ENCODE results near the gene CFAP54. TPM values are rescaled to one million over a fixed set of nuclear protein-coding genes. Genes with fewer than 3 reads are reported as not detected.

CFAP54 gene
- total RNA-seq, 6 experiments from 2014 or later, result 0.40 to 0.66 (median 0.56) TPM

DNA sequence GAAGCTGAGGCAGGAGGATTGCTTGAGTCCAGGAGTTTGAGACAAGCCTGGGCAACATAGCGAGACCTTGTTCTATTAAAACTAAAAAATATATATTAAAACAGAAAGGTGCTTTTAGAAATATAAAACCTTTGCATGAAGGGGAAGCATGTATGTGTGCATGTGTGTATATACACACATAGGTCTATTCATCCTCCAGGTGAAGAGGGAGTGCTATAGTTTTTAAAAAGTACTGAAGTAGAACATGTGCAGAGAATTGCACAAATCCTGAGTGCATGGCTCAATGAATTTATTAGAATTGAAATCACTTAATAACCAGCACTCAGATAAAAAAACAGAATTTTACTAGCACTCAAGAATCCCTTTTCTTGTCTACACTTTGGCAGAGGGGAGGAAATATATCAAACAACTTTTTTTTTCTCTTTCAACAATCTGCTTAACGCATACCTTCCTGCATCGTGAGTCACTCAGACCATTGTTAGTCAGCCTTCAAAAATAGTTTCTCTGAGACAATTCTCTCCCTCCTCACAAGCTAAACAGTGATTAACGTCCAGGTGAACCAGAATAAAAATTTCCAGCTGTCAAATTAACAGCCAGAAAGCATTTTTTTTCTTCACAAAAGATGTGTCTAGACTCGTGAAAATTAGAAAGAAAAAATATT is 400.0 kb downstream of the CFAP54 start:
- DNase-seq, result peak; percentile 66
- peak overlapping the region; percentile 76 for H3K4me3 Mint-ChIP-seq
- peak overlapping the region; percentile 77 for H3K27ac Mint-ChIP-seq
- H3K36me3 Mint-ChIP-seq (ENCODE audit: low read depth), result peaks cover 24% of the 10 kb centered on the region
- H3K27me3 Mint-ChIP-seq (ENCODE audit: insufficient read depth), result no peaks in the 10 kb centered on the region
- peaks cover 11% of the 10 kb centered on the region for H3K9me3 Mint-ChIP-seq
- peaks cover 61% of the 10 kb centered on the region for H3K4me1 Mint-ChIP-seq (ENCODE audit: low read depth)
- TF ChIP-seq, protein P1, sequence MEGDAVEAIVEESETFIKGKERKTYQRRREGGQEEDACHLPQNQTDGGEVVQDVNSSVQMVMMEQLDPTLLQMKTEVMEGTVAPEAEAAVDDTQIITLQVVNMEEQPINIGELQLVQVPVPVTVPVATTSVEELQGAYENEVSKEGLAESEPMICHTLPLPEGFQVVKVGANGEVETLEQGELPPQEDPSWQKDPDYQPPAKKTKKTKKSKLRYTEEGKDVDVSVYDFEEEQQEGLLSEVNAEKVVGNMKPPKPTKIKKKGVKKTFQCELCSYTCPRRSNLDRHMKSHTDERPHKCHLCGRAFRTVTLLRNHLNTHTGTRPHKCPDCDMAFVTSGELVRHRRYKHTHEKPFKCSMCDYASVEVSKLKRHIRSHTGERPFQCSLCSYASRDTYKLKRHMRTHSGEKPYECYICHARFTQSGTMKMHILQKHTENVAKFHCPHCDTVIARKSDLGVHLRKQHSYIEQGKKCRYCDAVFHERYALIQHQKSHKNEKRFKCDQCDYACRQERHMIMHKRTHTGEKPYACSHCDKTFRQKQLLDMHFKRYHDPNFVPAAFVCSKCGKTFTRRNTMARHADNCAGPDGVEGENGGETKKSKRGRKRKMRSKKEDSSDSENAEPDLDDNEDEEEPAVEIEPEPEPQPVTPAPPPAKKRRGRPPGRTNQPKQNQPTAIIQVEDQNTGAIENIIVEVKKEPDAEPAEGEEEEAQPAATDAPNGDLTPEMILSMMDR (IDR thresholded peaks at IDR 0.05), result no peak

GRCh38 chr12:96890331-96890730 is 401.0 kb downstream of the CFAP54 start:
- peaks cover 61% of the 10 kb centered on the region for H3K4me1 Mint-ChIP-seq (ENCODE audit: low read depth)
- H3K27ac Mint-ChIP-seq, result peak overlapping the region; percentile 77
- DNase-seq, result no peak
- no peak overlapping the region for H3K4me3 Mint-ChIP-seq
- H3K27me3 Mint-ChIP-seq (ENCODE audit: insufficient read depth), result no peaks in the 10 kb centered on the region
- TF ChIP-seq, protein P1 (IDR thresholded peaks at IDR 0.05), result no peak
- peaks cover 12% of the 10 kb centered on the region for H3K9me3 Mint-ChIP-seq
- peaks cover 25% of the 10 kb centered on the region for H3K36me3 Mint-ChIP-seq (ENCODE audit: low read depth)

DNA sequence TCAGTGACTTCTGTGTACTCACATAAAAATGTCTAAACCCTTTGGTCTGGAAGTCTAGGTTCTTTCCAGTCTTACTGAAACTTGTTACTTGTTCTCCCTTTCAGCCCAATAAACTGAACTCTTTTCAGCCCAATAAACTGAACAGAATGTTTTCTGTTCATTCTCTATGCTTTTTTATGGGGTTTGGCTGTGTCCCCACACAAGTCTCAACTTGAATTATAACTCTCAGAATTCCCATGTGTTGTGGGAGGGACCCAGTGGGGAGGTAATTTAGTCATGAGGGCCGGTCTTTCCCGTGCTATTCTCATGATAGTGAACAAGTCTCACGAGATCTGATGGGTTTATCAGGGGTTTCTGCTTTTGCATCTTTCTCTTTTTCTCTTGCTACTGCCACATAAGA is 402.7 kb downstream of the CFAP54 start:
- H3K27ac Mint-ChIP-seq, result no peak overlapping the region
- DNase-seq, result no peak
- H3K4me1 Mint-ChIP-seq (ENCODE audit: low read depth), result peaks cover 44% of the 10 kb centered on the region
- H3K9me3 Mint-ChIP-seq, result peaks cover 12% of the 10 kb centered on the region
- peaks cover 25% of the 10 kb centered on the region for H3K36me3 Mint-ChIP-seq (ENCODE audit: low read depth)
- TF ChIP-seq, protein P1 (IDR thresholded peaks at IDR 0.05), result no peak
- H3K27me3 Mint-ChIP-seq (ENCODE audit: insufficient read depth), result no peaks in the 10 kb centered on the region
- no peak overlapping the region for H3K4me3 Mint-ChIP-seq

DNA sequence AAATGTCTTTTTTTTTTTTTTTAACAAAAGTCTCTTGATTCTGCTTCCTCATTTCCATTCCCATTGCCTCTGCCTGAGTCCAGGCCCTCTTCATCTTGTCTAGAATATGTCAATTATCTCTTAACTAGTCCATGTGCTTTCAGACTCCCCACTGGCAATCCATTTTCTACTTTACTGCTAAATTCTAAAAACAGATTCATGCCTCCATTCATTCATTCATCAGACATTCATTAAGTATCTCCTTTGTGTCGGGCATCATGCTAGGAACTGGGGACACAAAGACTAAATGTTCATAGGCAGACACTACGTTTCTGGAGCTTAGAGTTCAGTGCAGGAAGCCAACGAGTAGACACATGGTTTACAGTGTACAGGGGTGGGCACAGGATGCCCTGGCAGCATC is 408.0 kb downstream of the CFAP54 start:
- peaks cover 2% of the 10 kb centered on the region for H3K4me1 Mint-ChIP-seq (ENCODE audit: low read depth)
- no peak overlapping the region for H3K4me3 Mint-ChIP-seq
- peaks cover 10% of the 10 kb centered on the region for H3K9me3 Mint-ChIP-seq
- H3K36me3 Mint-ChIP-seq (ENCODE audit: low read depth), result peaks cover 17% of the 10 kb centered on the region
- DNase-seq, result no peak
- H3K27ac Mint-ChIP-seq, result no peak overlapping the region
- H3K27me3 Mint-ChIP-seq (ENCODE audit: insufficient read depth), result no peaks in the 10 kb centered on the region
- TF ChIP-seq, protein P1 (IDR thresholded peaks at IDR 0.05), result no peak

DNA sequence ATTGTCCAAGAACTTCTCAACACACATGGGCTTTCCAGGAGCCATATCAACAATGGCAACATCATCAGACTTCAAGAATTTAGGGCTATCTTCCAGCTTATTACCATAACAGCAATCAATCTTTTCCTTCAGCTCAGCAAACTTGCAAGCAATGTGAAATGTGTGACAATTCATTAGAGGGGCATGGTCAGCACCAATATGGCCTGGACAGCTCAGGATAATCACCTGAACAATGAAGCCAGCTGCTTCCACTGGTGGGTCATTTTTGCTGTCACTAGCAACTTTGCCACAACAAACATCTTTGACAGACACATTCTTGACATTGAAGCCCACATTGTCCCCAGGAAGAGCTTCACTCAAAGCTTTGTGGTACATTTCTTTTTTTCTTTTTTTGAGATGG is 411.8 kb downstream of the CFAP54 start:
- TF ChIP-seq, protein P1 (IDR thresholded peaks at IDR 0.05), result no peak
- no peaks in the 10 kb centered on the region for H3K36me3 Mint-ChIP-seq (ENCODE audit: low read depth)
- no peak for DNase-seq
- no peaks in the 10 kb centered on the region for H3K9me3 Mint-ChIP-seq
- H3K4me3 Mint-ChIP-seq, result no peak overlapping the region
- H3K27ac Mint-ChIP-seq, result no peak overlapping the region
- H3K4me1 Mint-ChIP-seq (ENCODE audit: low read depth), result peaks cover 5% of the 10 kb centered on the region
- no peaks in the 10 kb centered on the region for H3K27me3 Mint-ChIP-seq (ENCODE audit: insufficient read depth)
